NCI-H82 treated with DMSO at 0.1 percent for 48 hours (cell line): ENCODE results near the gene C16orf95.

Experiments used
- DNase-seq: peaks from one replicate; lab custom pipeline; 2025; ENCODE audit not compliant: unreplicated experiment; lab: John Stamatoyannopoulos, UW

The C16orf95 gene

DNA sequence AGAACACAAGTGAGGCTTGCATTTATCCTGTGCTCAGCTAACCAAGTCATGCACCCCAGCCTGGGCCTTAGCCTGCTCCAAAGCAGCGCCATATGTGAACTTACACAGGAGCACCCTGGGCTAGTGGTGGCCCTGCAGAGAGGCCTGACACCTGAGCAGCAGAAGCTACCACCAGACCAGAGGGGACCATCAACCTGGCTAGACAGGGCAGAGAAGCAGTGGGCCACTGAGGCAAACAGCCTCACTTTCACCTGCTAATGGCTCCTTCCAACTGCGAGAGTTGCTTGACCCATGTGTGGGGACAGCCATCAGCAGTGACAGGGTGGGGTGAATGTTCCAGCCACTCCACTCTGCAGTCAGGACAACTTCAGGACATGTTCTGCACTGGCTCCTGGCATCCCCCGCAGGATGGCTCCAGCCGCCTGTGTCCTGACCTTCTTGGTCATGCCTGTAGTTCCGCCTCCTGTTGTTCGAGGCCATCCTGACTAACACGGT lies 2.9 kb upstream of the C16orf95 start:
- no peak for DNase-seq

DNA sequence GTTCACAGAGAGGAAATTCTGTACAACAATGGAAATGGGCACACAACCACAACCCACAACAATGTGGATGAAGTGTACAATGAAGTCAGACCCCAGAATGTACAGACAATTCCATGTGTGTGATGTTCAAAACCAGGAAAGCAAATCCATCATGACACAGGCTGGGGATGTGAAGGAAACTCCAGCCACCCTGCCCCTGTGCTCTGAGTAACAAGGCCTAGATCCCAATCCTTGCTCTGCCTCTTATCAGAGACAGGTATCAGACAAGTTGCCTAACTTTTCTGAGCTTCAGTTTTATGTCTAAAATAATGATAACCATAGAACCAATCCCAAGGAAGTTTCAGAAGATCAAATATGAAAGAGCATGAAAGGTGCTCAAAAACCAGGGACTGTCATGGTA lies 1.8 kb upstream of the C16orf95 start:
- no peak for DNase-seq

DNA sequence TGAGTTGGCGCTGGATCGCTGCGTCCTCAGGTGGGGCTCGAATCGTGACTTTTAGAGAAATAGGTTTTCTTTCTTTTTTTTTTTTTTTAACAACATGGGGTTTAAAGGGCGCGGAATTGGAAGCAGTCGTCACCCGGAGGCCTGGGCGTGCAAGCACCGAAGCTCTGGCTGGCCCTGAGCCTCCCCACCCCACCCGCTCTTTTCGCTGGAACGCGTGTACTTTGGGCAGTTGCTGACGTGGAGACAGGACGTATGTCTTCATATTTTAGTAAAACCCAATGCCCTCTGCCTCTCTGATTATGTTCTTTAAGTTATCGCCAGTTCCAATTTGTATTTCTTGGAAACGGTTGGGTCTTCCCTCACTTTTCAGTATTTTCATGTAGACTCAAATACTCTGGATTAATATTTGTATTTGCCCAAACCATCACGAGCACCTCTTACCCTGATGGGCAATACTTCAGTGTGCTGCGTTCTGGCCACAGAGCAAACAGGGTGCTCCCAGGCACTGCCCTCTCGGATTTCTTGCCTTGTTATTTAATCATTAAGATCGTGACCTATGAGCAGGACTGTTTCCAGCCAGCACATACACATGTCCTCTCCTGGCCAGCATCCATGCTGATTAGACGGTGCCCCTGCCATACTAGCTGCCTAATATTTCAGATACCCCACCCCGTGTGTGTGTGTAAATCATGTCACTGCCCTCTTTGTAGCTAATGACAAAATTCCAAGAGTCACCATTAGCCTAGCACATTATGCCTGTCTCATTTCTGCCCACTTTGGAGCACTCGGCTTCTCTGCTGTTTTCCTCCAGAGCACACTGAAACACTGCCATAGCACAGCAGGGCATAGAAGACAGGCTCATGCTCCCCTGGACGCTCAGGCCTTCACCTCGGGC lies 805 bp upstream of the C16orf95 start:
- DNase-seq = no peak

DNA sequence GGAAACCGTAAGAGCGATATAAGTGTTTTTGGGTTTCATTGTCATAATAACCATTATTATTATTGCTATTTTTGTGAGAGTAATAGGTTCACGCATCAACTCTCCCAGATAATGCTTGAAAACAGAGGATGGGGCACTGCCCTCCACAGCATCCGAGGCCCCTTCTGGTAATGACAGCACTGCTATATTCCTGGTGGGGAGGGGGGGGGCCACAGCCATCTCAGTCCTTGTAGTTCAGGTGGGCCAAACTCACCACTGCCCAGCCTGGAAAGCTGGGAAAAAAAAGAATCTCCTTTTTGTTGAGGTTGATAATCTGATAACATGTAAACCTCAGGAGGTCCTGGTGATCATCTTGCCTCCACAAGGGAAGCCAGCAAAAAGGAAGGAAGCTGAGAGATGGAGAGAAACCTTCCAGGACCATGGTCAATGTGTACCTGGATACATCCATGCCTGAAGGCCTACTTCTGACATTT lies 706 bp downstream of the C16orf95 start:
- DNase-seq = no peak

DNA sequence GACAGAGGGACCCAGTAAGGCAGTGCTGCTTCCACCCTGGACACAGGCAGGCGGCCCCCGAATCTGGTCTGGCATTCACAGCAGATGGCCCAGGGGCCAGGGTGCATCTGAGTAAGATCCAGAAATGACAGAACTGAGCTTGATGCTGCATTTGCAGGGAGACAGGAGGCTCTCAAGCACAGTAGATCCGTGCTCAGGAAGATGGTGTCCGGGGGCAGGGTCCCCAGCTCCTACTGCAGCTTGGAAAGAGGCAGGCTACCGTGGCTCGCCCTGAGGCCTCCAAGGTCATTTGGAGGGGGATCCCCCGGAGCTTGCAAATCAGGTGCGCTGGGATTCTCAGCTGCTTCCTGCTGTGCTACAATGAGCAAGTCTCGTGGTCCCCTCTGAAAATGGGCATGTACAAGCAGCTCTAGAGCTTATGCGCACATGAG lies 2.2 kb downstream of the C16orf95 start:
- no peak for DNase-seq

DNA sequence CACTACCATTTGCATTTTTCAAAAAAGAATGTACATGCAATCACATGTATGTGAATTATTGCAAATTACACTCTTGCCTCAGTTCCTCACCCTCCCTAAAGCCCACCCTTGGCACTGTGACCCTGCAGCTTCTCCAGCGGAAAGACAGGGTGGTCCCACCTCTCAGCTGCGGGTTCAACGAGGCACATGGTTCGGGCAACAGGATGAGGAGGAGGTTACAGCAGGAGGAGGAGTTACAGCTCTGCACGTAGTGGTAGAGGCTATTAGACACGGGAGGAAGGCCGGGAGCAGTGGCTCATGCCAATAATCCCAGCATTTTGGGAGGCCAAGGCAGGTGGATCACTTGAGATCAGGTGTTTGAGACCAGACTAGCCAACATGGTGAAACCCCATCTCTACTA lies 5.2 kb downstream of the C16orf95 start:
- DNase-seq = no peak

DNA sequence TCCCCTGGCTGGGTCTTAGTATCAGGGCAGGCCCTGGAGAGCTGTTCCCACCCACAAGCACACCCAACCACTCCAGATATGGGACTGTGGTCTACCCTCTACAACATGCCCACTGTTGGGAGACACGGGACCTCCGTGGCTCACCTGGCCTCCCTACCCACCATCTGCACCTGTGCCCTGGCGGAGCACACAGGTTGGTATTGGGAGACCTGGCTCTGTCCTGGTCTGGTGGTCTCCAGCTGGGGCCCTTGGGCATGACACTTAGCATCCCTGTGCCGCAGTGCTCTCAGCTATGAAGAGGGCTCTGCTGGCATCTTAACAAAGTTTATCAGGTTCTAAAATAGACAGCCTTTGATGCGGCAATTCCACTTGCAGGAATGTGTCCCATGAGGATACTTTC lies 5.8 kb downstream of the C16orf95 start:
- no peak for DNase-seq

DNA sequence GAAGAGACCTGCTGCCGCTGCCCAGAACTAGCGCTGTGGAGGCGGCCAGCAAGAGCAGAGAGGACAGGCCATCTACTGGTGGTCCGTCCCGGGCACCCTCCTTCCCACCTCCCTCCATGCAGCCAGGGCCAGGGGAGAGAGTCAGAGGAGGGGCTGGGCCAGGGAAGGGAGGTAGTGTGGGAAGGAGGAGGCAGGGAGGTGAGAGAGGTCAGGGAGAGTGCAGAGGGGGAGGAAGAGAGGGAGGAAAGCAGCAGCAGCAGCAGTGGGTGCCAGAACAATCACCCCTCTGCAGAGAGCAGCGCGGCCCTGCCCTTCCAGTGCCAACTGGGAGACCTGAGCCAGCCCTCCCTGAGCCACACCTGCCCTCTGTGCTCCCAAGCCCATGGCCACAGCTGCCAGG lies 6.6 kb downstream of the C16orf95 start:
- no peak for DNase-seq

DNA sequence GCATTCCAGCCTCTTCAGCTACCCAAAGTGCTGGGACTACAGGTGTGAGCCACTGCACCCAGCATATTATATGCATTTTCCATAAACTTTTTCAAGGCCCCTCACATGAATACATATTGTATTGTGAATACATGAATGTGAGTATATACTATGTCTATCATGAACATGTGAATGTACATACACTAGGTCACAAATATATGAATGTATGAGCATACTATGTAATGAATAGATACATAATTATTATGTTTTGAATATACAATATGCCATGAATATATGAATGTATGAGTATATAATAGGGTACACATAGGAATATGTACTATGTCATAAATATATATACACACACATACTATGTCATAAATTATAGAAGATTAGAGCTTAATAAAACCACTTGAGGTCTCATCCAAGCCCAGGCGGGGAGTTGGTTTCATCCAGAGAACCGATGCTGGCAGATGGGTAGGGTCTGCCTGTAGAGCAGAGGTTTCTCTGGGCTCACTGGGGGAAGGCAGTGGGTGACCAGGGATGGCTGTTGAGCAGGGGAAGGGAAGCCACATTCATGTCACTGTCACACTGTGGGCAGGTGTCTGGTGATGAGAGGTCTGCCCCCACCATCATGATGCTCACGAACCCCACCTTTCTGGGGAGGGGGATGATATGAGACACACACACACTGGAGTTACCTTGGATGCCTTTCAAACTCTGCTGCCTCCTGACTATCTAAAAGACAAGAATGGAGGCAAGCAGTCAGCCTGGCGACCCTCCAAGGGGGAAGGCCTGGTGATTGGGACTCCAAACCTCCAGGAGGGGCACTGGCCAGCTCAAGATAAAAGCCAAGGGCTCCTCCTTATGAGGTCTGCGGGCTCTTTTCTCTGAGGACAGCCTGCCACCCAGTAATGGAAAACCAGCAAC lies 7.3 kb downstream of the C16orf95 start:
- no peak for DNase-seq

DNA sequence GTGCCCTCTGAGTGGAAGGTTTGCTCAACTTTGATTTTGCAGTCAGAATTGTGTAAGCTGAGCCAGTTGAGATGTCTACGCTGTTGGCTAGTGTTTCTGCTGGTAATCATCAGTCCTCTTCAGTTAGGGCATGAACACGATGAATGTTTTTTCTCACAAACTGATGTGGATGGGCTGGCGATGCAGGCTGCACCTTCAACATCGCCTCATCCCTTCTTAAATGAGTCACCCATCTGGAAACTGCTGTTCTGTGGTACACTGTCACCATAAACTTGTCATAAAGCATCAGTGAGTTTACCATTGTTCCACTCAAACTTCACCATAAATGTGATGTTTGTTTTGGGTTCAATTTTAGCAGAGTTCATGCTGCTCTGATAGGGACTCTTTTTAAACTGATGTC lies 8.4 kb downstream of the C16orf95 start:
- DNase-seq = no peak

DNA sequence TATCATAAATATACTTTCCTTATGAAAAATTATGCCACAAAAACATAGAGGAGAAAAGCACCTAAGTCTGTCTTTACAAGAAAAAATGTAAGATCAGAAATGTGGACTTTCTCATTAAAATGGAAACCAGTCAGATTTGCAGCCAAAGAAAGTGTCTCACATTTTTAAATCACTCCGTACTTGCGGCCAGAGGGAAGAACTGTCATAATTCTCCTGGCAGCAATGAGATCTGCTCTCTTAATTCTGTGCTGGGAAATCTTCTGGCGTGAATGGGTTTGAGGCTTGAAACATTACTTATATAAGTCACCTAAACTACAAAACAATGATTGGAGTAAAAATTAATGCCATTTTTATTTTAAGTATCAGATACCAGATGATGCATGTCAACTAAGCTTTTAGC lies 10.7 kb downstream of the C16orf95 start:
- DNase-seq = no peak

DNA sequence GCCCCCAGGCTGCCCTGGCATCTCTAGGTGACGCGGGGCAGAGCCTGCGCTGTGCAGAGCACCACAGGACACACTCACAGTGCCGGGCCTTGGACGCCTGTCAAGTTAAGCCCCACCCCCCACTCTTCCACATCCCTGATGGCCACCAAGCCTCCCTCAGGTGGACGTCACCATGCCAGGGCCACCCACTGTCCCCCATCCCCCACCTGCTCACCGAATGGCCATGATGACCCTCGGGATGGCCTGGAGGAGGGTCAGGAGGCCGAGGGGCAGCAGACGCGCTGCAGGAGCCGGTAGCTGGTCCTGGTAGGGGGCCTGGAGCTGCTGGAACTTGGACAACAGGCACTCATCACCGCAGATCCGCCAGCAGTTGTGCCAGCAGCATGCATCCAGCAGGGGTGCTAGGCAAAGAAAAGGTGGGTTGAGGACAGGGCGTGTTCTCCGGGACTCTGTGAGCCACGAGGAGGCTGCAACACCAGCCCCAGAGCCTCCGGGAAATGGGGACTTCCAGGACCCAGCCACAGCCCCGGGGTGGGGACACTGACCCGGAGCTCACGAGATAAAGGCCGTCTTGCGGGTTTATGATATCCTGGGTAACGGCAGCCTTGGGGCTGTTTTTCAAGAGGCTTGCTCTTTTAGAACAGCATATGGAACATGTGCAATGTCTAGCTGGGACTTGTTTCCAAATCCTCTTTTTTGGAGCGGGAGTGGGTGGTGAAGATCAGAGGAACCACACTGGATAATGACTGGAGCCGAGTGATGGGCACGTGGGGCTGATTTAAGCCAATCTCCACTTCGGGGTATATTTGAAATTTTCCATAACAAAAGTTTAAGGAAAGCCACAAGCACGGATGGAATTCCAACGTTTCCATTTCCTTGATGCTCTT lies 11.4 kb downstream of the C16orf95 start:
- no peak for DNase-seq

DNA sequence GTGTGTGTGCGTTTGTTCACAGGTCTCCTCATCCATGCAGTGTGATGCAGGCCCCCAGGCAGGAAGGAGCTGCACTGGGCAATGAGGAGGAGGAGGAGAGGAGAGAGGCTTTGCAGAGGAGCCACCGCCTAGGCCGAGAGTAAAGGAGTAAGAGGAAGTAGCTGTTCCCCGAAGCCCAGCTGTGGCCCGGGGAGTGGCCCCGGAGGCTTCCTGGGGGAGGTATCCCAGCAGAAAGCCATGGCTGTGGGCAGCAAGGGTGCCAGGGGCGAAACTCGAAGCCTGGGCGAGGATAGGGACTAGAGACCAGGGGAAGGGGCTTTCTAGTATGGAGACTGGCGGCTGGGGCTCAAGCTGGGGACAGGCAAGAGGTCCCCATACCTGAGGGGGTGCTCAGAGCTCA lies 12.2 kb downstream of the C16orf95 start:
- DNase-seq = no peak

DNA sequence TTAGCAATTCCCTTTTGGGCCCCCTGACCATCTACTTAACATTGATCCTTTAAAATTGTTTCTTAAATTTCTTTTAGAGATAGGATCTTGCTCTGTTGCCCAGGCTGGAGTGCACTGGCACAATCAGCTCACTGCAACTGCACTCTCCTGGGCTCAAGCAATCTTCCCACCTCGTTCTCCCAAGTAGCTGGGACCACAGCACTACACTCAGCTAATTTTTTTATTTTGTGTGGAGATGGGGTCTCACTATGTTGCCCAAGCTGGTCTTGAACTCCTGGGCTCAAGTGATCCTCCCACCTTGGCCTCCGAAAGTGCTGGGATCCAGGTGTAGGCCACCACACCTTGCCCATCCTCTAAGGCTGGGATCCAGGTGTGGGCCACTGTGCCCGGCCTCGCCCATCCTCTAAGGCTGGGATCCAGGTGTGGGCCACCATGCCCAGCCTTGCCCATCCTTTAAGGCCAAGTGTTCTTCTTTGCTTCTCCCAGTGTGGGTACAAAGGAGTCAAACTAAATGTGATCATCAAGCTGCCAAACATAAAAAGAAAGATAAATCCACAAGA lies 13.2 kb downstream of the C16orf95 start:
- DNase-seq = no peak

DNA sequence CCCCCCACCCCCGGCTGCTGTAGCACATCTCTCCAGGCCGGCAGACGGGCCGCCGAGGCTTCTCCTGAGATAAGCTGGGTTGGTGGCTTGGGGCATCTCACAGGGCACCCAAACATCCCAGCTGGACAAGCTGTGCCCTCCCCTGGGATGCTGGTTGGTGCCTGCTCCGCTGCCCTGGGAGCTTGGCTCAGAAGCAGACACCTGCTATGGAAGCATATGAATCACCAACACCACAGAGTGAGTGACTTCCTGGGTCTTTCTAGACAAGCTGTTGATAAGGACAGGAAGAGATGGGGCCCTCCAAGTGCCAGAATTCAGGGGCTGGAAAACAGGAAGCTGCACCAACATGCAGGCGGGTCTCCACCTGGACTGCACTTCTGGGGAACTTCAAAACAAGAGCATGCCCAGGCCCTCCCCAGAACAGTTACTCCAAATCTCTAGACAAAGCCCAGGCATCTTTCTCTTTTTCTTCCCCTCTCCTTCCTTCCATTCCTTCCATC lies 13.7 kb downstream of the C16orf95 start:
- no peak for DNase-seq

DNA sequence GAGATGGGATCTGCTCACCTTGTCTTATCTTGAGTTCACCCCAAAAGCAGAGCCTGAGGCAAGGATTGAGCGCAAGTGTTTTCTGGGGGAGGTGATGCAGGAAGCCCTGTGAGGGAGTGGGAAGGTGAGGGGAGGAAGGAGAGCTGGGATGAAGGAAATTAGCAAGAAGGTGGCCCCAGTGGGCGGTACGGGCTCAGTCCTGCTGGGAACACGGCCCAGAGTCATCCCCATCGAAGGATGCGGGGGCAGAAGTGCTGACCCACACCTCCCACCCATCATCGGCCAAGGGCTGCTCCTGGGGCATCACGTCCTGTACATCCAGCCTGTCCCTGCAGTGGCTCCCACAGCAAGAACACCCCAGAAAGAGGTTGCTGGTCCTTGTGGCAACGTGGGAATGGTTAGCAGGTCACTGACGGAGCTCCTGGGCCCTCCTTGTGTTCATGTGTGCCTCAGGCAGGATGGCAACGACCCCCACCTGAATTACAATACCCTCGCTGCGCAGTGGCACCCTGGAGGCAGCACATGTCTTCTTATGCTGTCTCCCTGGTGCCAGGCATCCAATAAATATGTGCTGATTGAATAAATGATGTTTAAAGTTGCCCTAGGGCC lies 18.2 kb downstream of the C16orf95 start:
- DNase-seq = no peak

DNA sequence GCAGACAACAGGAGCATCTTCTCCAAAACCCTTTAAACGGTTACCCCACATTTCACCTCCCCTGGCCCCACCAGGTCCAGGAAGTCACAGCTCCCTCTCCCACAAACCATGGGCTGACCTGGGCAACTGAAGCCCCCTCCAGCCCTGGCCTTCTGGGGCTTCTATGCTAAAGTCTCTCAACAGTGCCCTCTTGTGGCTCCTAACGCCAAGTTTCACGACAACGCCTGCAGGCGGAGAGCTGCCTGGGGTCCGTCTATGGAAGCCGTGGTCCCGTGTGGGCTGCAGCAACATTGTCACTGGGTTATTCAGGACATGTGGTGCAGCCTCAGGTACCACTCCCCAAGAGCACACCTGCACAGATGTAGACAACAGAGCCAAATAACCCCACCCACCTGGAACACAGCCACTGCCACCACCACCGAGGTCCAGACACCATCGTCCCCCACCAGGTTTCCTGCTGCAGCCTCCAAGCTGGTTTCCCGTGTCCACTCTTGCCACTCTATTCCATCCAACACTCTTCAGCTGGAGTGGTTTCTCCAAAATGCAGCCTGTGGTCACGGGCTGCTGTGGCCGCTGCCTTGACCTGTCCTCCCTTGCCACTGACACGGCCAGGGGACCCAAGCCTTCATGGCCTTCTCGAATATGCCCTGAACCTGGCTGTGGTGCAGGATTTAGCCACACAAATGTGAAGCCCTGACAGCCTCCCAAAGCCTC lies 19.1 kb downstream of the C16orf95 start:
- peak; percentile 6 for DNase-seq

DNA sequence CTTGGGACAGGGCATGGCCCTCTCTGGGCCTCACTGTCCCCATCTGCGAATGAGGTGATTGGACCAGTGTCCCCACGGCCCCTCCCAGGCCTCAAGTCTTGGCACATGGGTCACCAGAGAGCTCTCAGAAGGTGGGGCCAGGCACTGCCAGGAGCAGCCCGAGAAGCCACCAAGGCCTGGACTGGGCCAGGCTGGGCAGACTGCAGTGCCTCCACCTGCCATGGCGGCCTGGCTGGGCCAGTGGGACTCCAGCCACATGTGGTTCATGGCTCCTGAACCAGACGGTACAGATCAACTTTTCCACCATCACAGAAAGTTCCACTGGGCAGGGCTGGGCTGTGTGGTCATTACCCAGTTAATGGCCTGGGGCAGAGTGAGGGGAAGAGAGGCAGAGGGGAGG lies 19.8 kb downstream of the C16orf95 start:
- DNase-seq = no peak
